GM23338 (cell line): Measurements from ENCODE around the gene DENND4C. TPM values are rescaled to one million over a fixed set of nuclear protein-coding genes. Genes with fewer than 3 reads are reported as not detected.

Source experiments
- ATAC-seq: fragments of 200-7000 bp; cut with Tn5 transposase; 3 replicates; pipeline ENCODE4 v1.9.1; 2020
- DNase-seq: peaks from one replicate; pipeline ENCODE4 v3.0.0-alpha.2; 2015; ENCODE audit warnings: low spot score
- H2AFZ ChIP-seq: fragments of 200-600 bp; sonication (generic); 2 replicates; pipeline ENCODE4 v1.8.0; 2016; ENCODE audit warnings: antibody characterized with exemption, mild to moderate bottlenecking, moderate library complexity
- H3F3A ChIP-seq: fragments of 200-600 bp; sonication (generic); replicated peaks from 2 replicates; pipeline ENCODE4 v1.8.0; 2017; ENCODE audit warnings: antibody characterized with exemption, mixed run types, low read depth
- H3K27ac ChIP-seq: fragments of 200-600 bp; sonication (generic); 2 replicates; pipeline ENCODE4 v1.6.1; 2016; ENCODE audit warnings: low read depth
- H3K27me3 ChIP-seq: fragments of 200-600 bp; sonication (generic); 2 replicates; pipeline ENCODE4 v1.8.0; 2016; ENCODE audit warnings: mild to moderate bottlenecking, mixed run types, moderate library complexity; ENCODE audit not compliant: insufficient read depth
- H3K36me3 ChIP-seq: fragments of 200-600 bp; sonication (generic); 2 replicates; pipeline ENCODE4 v1.8.0; 2016; ENCODE audit warnings: mild to moderate bottlenecking; ENCODE audit not compliant: insufficient read depth
- H3K4me1 ChIP-seq: fragments of 200-600 bp; sonication (generic); 2 replicates; pipeline ENCODE4 v1.8.0; 2016; ENCODE audit warnings: mild to moderate bottlenecking, moderate library complexity; ENCODE audit not compliant: insufficient read depth
- H3K4me2 ChIP-seq: fragments of 200-600 bp; sonication (generic); 2 replicates; pipeline ENCODE4 v1.7.1; 2017; ENCODE audit warnings: mixed run types
- H3K4me3 ChIP-seq: fragments of 200-600 bp; sonication (generic); 2 replicates; pipeline ENCODE4 v1.6.1; 2016; ENCODE audit warnings: mixed run types
- H3K79me2 ChIP-seq: fragments of 200-600 bp; sonication (generic); replicated peaks from 2 replicates; pipeline ENCODE4 v1.8.0; 2017; ENCODE audit warnings: mild to moderate bottlenecking; ENCODE audit not compliant: insufficient read depth
- H3K9me2 ChIP-seq: fragments of 200-600 bp; sonication (generic); 2 replicates; pipeline ENCODE4 v1.8.0; 2017; ENCODE audit not compliant: insufficient read depth
- H4K20me1 ChIP-seq: fragments of 200-600 bp; sonication (generic); replicated peaks from 2 replicates; pipeline ENCODE4 v1.8.0; 2017; ENCODE audit warnings: mild to moderate bottlenecking; ENCODE audit not compliant: insufficient read depth
- H3K27ac Mint-ChIP-seq: 2 replicates; pipeline ENCODE4 v1.8.0; 2020; ENCODE audit warnings: inconsistent platforms, mild to moderate bottlenecking, moderate library complexity, mixed read lengths
- H3K27me3 Mint-ChIP-seq: 3 replicates; pipeline ENCODE4 v1.8.0; 2022; ENCODE audit warnings: low read depth, mild to moderate bottlenecking, moderate library complexity, mixed read lengths, inconsistent platforms; ENCODE audit not compliant: insufficient read depth, poor library complexity
- H3K36me3 Mint-ChIP-seq: 3 replicates; pipeline ENCODE4 v1.8.0; 2021; ENCODE audit warnings: low read depth, mild to moderate bottlenecking, inconsistent platforms, moderate library complexity, mixed read lengths
- H3K4me1 Mint-ChIP-seq: 3 replicates; pipeline ENCODE4 v1.8.0; 2020; ENCODE audit warnings: mild to moderate bottlenecking, inconsistent platforms, mixed read lengths
- H3K4me3 Mint-ChIP-seq: 3 replicates; pipeline ENCODE4 v1.8.0; 2021; ENCODE audit warnings: moderate library complexity, mild to moderate bottlenecking, inconsistent platforms, mixed read lengths
- H3K9me3 Mint-ChIP-seq: 3 replicates; pipeline ENCODE4 v1.8.0; 2020; ENCODE audit warnings: moderate library complexity, mild to moderate bottlenecking, inconsistent platforms, mixed read lengths
- CREB1 ChIP-seq: fragments of 250-450 bp; sonication (Bioruptor Pico); IDR thresholded peaks from 2 replicates; pipeline ENCODE4 v1.5.0; 2020; ENCODE audit warnings: low read depth, mild to moderate bottlenecking, moderate library complexity
- EZH2 ChIP-seq: fragments of 200-600 bp; sonication (generic); IDR thresholded peaks from one replicate; pipeline ENCODE4 v1.8.0; 2017; ENCODE audit warnings: antibody characterized with exemption, mild to moderate bottlenecking, low read depth; ENCODE audit not compliant: unreplicated experiment
- EZH2phosphoT487 ChIP-seq: fragments of 200-600 bp; sonication (generic); IDR thresholded peaks from one replicate; pipeline ENCODE4 v1.8.1; 2018; ENCODE audit warnings: antibody characterized with exemption; ENCODE audit not compliant: unreplicated experiment
- JUNB ChIP-seq: IDR thresholded peaks from one replicate; pipeline ENCODE4 v1.6.1; 2016; ENCODE audit warnings: antibody characterized with exemption; ENCODE audit not compliant: unreplicated experiment
- NANOG ChIP-seq: IDR thresholded peaks from 2 replicates; pipeline ENCODE4 v1.6.1; 2016; ENCODE audit warnings: antibody characterized with exemption, borderline replicate concordance
- POLR2AphosphoS5 ChIP-seq: IDR thresholded peaks from 2 replicates; pipeline ENCODE4 v1.6.1; 2016; ENCODE audit warnings: antibody characterized with exemption, low read depth
- ZNF114 ChIP-seq: fragments of 250-450 bp; sonication (Bioruptor Pico); IDR thresholded peaks from 2 replicates; pipeline ENCODE4 v1.5.0; 2020; ENCODE audit warnings: mild to moderate bottlenecking, moderate library complexity
- polyA plus RNA-seq: library from polyadenylated mRNA; unstranded; fragments of >200 nt; fragmentation: Nextera tagmentation; extraction: Ambion mirVana; gene quantifications from 2 replicates; pipeline ENCODE4 v1.2.1, GENCODE V29; 2016
- total RNA-seq: library from RNA; depleted of rRNA; stranded (reverse); fragments of >200 nt; shearing (Covaris generic); gene quantifications from 2 replicates; pipeline ENCODE4 v1.2.3, GENCODE V29; 2014
- TF ChIP-seq, protein P1 (sequence below), 2 experiments: fragments of 200-600 bp in 1 of 2; sonication (generic) in 1 of 2; conservative IDR thresholded peaks; 2 replicates each; pipeline versions ENCODE4 v1.5.1 to v1.6.1; 2016 to 2017; ENCODE audit warnings: antibody characterized with exemption in 2 of 2, low read depth in 2 of 2, mild to moderate bottlenecking in 2 of 2, moderate library complexity in 1 of 2
- TF ChIP-seq, protein P2 (sequence below): IDR thresholded peaks from one replicate; pipeline ENCODE4 v1.6.1; 2018; ENCODE audit warnings: antibody characterized with exemption; ENCODE audit not compliant: unreplicated experiment
- TF ChIP-seq, protein P3 (sequence below): IDR thresholded peaks from 2 replicates; pipeline ENCODE4 v1.6.1; 2016; ENCODE audit warnings: antibody characterized with exemption

The DENND4C gene
- total and polyA plus RNA-seq, 2 experiments from 2014 or later, result 6.4 to 30.8 TPM

DNA sequence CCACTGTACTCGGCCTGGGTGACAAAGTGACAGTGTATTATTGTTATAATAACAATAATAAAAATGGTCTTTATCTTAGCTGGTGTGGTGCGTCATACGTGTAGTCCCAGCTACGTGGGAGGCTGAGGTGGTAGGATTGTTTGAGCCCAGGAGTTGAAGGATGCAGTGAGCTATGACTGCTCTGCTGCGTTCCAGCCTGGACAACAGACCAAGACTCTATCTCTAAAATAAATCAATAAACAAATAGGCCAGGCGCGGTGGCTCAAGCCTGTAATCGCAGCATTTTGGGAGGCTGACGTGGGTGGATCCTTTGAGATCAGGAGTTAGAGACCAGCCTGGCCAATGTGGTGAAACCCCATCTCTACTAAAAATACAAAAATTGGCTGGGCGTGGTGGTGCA is 9.2 kb upstream of the DENND4C start (continued):
- TF ChIP-seq JUNB, result no peak
- no peak for TF ChIP-seq ZNF114 (CRISPR knock-in tag)
- TF ChIP-seq, protein P1, sequence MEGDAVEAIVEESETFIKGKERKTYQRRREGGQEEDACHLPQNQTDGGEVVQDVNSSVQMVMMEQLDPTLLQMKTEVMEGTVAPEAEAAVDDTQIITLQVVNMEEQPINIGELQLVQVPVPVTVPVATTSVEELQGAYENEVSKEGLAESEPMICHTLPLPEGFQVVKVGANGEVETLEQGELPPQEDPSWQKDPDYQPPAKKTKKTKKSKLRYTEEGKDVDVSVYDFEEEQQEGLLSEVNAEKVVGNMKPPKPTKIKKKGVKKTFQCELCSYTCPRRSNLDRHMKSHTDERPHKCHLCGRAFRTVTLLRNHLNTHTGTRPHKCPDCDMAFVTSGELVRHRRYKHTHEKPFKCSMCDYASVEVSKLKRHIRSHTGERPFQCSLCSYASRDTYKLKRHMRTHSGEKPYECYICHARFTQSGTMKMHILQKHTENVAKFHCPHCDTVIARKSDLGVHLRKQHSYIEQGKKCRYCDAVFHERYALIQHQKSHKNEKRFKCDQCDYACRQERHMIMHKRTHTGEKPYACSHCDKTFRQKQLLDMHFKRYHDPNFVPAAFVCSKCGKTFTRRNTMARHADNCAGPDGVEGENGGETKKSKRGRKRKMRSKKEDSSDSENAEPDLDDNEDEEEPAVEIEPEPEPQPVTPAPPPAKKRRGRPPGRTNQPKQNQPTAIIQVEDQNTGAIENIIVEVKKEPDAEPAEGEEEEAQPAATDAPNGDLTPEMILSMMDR (conservative IDR thresholded peaks at IDR 0.05; ENCODE audit: low read depth in 2 of 2), result no peak

DNA sequence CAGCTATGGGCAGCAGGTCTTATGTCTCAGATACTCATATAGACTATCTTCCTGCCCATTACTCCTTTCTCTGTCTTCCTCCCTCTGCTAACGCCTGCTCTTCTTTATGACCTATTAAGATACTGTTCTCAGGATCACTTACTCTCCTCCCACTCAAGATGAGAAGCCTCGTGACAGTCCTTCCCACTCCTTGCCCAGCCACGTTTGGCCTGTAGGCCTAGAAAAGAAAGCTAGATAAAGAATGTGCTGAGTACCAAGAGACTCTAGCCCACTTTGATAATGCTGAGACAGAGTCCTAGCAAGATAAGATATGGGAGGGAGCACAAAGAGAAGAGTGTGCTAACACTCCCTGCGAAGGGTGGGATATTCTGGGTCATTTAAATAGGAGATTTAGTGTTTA is 6.8 kb upstream of the DENND4C start:
- 0 out of 2 replicates have a peak, but pooled peaks cover 4% of the 10 kb centered on the region for H3F3A ChIP-seq
- ATAC-seq (no peak), DNase-seq (no peak)
- H4K20me1 ChIP-seq, result no peaks in the 10 kb centered on the region
- no peak overlapping the region for H3K4me2 ChIP-seq
- peaks cover 7% of the 10 kb centered on the region for H3K27me3 Mint-ChIP-seq
- H3K4me3 Mint-ChIP-seq, result no peak overlapping the region
- no peak overlapping the region for H2AFZ ChIP-seq
- no peak overlapping the region for H3K4me3 ChIP-seq
- no peaks in the 10 kb centered on the region for H3K36me3 Mint-ChIP-seq
- H3K9me3 Mint-ChIP-seq, result no peaks in the 10 kb centered on the region
- no peak overlapping the region for H3K27ac Mint-ChIP-seq
- H3K79me2 ChIP-seq, result 0 out of 2 replicates have a peak, but pooled peaks cover 1% of the 10 kb centered on the region
- peak overlapping the region; percentile 66; the same call in 1 of the 2 replicates for H3K27ac ChIP-seq
- no peak for TF ChIP-seq JUNB
- no peaks in the 10 kb centered on the region for H3K9me2 ChIP-seq
- peaks cover 6% of the 10 kb centered on the region; the same call in 1 of the 2 replicates for H3K4me1 ChIP-seq
- no peaks in the 10 kb centered on the region for H3K27me3 ChIP-seq
- no peaks in the 10 kb centered on the region for H3K36me3 ChIP-seq
- peaks cover 9% of the 10 kb centered on the region for H3K4me1 Mint-ChIP-seq

DNA sequence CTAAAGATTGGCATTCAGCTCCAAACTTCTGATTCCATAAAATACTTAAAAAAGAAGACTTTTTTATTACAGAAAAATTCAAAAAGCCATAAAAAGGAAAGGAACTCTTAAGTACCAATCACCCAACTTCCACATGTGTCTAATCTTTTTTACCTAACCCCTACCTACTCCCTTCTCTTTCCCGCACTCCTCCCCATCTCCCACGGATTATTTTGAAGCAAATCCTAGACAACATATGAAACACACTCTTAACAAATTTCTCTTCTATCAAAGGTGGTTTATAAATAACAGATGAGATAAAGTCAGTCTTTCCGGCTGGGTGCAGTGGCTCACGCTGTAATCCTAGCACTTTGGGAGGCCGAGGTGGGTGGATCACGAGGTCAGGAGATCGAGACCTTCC is 5.9 kb upstream of the DENND4C start:
- Mint-ChIP-seq H3K4me1 (peaks cover 14% of the 10 kb centered on the region), H3K4me3 (no peak overlapping the region), H3K9me3 (no peaks in the 10 kb centered on the region), H3K27ac (no peak overlapping the region), H3K27me3 (peaks cover 12% of the 10 kb centered on the region), H3K36me3 (no peaks in the 10 kb centered on the region)
- 0 out of 2 replicates have a peak, but pooled peaks cover 4% of the 10 kb centered on the region for H3F3A ChIP-seq
- no peaks in the 10 kb centered on the region for H3K9me2 ChIP-seq
- no peak overlapping the region for H2AFZ ChIP-seq
- no peak overlapping the region for H3K4me3 ChIP-seq
- TF ChIP-seq, protein P2, sequence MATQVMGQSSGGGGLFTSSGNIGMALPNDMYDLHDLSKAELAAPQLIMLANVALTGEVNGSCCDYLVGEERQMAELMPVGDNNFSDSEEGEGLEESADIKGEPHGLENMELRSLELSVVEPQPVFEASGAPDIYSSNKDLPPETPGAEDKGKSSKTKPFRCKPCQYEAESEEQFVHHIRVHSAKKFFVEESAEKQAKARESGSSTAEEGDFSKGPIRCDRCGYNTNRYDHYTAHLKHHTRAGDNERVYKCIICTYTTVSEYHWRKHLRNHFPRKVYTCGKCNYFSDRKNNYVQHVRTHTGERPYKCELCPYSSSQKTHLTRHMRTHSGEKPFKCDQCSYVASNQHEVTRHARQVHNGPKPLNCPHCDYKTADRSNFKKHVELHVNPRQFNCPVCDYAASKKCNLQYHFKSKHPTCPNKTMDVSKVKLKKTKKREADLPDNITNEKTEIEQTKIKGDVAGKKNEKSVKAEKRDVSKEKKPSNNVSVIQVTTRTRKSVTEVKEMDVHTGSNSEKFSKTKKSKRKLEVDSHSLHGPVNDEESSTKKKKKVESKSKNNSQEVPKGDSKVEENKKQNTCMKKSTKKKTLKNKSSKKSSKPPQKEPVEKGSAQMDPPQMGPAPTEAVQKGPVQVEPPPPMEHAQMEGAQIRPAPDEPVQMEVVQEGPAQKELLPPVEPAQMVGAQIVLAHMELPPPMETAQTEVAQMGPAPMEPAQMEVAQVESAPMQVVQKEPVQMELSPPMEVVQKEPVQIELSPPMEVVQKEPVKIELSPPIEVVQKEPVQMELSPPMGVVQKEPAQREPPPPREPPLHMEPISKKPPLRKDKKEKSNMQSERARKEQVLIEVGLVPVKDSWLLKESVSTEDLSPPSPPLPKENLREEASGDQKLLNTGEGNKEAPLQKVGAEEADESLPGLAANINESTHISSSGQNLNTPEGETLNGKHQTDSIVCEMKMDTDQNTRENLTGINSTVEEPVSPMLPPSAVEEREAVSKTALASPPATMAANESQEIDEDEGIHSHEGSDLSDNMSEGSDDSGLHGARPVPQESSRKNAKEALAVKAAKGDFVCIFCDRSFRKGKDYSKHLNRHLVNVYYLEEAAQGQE, result no peak
- TF ChIP-seq CREB1 (CRISPR knock-in tag), result no peak
- TF ChIP-seq, protein P1 (conservative IDR thresholded peaks at IDR 0.05; ENCODE audit: low read depth in 2 of 2), result no peak
- no peak for TF ChIP-seq POLR2AphosphoS5
- TF ChIP-seq, protein P3, sequence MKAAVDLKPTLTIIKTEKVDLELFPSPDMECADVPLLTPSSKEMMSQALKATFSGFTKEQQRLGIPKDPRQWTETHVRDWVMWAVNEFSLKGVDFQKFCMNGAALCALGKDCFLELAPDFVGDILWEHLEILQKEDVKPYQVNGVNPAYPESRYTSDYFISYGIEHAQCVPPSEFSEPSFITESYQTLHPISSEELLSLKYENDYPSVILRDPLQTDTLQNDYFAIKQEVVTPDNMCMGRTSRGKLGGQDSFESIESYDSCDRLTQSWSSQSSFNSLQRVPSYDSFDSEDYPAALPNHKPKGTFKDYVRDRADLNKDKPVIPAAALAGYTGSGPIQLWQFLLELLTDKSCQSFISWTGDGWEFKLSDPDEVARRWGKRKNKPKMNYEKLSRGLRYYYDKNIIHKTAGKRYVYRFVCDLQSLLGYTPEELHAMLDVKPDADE, result no peak
- no peak for TF ChIP-seq EZH2
- no peak for TF ChIP-seq ZNF114 (CRISPR knock-in tag)
- TF ChIP-seq EZH2phosphoT487, result no peak
- TF ChIP-seq NANOG, result no peak
- ATAC-seq (no peak), DNase-seq (no peak)
- peaks cover 6% of the 10 kb centered on the region for H3K4me1 ChIP-seq
- H4K20me1 ChIP-seq, result no peaks in the 10 kb centered on the region
- 0 out of 2 replicates have a peak, but pooled peaks cover 4% of the 10 kb centered on the region for H3K79me2 ChIP-seq
- H3K4me2 ChIP-seq, result no peak overlapping the region
- no peaks in the 10 kb centered on the region for H3K36me3 ChIP-seq
- no peaks in the 10 kb centered on the region for H3K27me3 ChIP-seq
- no peak overlapping the region for H3K27ac ChIP-seq
